ENCODE data around the gene CAMK2G. TPM values are rescaled to one million over a fixed set of nuclear protein-coding genes. Genes with fewer than 3 reads are reported as not detected.
"Not testable (repeated sequence)": the region's sequence is repeated elsewhere in the genome, so short reads cannot be mapped to it uniquely, and the experiment has no call there.

CAMK2G gene
- 100 to 1,000 TPM; 153 to 221 (median 209) TPM for total RNA-seq
- 10 to 100 TPM; 14.4 to 34.8 (median 17.6) TPM for polyA plus RNA-seq

DNA sequence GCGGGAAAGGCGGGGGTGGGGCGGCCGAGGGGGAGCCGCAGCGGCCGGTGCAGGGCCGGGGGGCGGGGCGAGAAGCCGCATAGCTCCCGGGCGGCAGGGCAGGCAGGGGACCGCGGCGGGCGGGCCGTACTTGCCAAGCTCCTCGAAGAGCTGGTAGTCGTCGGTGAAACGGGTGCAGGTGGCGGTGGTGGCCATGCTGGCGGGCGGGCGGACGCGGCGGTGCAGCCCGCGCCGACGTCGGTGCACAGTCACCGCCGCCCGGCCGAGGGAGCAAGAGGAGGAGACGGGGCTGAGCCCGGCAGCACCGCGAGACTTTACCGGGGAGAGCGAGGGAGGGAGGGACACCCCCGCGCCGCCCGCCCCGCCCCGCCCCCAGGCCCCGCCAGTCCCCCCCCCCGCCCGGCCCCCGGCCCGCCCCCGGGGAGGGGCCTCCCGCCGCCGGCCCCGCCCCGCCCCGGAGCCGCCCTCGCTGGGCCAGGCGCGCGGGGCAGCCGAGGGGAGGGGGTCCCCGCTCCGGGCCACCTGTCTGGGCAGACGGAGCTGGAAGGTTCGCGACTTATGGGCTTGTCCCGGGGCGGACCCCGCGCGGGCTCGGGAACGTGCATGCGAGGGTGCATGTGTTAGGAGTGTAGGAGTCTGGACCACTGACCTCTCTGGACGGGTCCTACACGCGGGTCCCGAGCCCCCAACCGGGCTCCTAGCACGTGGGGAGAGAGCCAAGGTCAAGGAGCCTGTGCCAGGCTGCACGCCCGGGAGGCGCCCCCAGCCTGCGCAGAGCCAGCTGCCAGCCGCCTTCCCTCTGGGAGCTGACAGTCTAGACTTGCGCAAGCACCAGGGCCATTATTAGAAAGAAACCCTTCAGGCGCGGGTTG lies at the start of gene CAMK2G:
Gene CAMK2G (minus strand): TSS at position 289 of the 872 bp plus-strand sequence. CDS start 94 bp downstream, at position 195.
- Histone ChIP-seq H3K27ac (peak within 1 kb of the TSS; percentile 84 to 94 (median 92)), H3K4me3 (peak within 1 kb of the TSS; percentile 89 to 99 (median 94)), H3K27me3 (no peaks in the 10 kb centered on the region), H3K36me3 (peaks cover 0 to 17% (median 0%) of the 10 kb centered on the region in 4 donors), H3K4me1 (peaks cover 0 to 63% (median 46%) of the 10 kb centered on the region in 4 donors), H3K9me3 (no peaks in the 10 kb centered on the region)
- intact Hi-C loops (cut with DNase I) = no loop called here
- 1 to 2% methylated on average over 95 of the region's 95 CpGs for WGBS, 2 donors
- peak in 1 of 4 donors; percentile 2 for TF ChIP-seq EP300 (IDR thresholded peaks at IDR 0.05)
- no peak for TF ChIP-seq CTCF (IDR thresholded peaks at IDR 0.05)
- TF ChIP-seq POLR2AphosphoS5 (IDR thresholded peaks at IDR 0.05) = peak; percentile 71 to 93 (median 88)
- peak; percentile 27 to 44 for TF ChIP-seq POLR2A (IDR thresholded peaks at IDR 0.05)
- DNase-seq = peak; percentile 95

DNA sequence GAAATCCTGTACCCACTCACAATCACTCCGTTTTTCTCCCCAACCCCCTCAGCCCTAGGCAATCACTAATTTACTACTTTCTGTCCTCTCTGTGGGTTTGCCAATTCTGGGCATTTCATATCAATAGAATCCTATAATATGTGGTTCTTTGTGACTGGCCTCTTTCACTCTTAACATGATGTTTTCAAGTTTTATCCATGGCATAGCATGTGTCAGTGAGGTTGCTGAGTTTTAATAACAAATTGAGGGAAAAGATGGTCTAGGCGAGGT lies 48.4 kb upstream of the CAMK2G start:
- H3K4me1 ChIP-seq = peaks cover 0 to 6% (median 0%) of the 10 kb centered on the region in 4 donors
- intact Hi-C loops (cut with DNase I) = no loop called here
- no peaks in the 10 kb centered on the region for H3K9me3 ChIP-seq
- TF ChIP-seq POLR2AphosphoS5 (IDR thresholded peaks at IDR 0.05) (no peak), CTCF (IDR thresholded peaks at IDR 0.05) (no peak), EP300 (IDR thresholded peaks at IDR 0.05) (no peak), POLR2A (IDR thresholded peaks at IDR 0.05) (no peak)
- H3K27ac ChIP-seq = no peak overlapping the region
- H3K4me3 ChIP-seq = no peak overlapping the region
- no peaks in the 10 kb centered on the region for H3K27me3 ChIP-seq
- 86 to 91% methylated on average over 2 of the region's 2 CpGs for WGBS, 2 donors
- no peak for DNase-seq
- no peaks in the 10 kb centered on the region for H3K36me3 ChIP-seq

- Histone ChIP-seq H3K4me3 (no peak overlapping the region), H3K36me3 (no peaks in the 10 kb centered on the region), H3K27me3 (no peaks in the 10 kb centered on the region), H3K9me3 (no peaks in the 10 kb centered on the region), H3K4me1 (peaks cover 0 to 6% (median 0%) of the 10 kb centered on the region in 4 donors), H3K27ac (no peak overlapping the region)
- 78 to 85% methylated on average over 6 of the region's 6 CpGs for WGBS, 2 donors
- TF ChIP-seq CTCF (IDR thresholded peaks at IDR 0.05) (no peak), POLR2A (IDR thresholded peaks at IDR 0.05) (no peak), EP300 (IDR thresholded peaks at IDR 0.05) (no peak), POLR2AphosphoS5 (IDR thresholded peaks at IDR 0.05) (no peak)
- intact Hi-C loops (cut with DNase I) = no loop called here
- no peak for DNase-seq
These were observed 47.9 kb upstream of the CAMK2G start for GRCh38 chr10:73922007-73922863.

GRCh38 chr10:73920089-73920488 lies 45.7 kb upstream of the CAMK2G start:
- Histone ChIP-seq H3K9me3 (no peaks in the 10 kb centered on the region), H3K4me3 (no peak overlapping the region), H3K4me1 (peaks cover 0 to 6% (median 0%) of the 10 kb centered on the region in 4 donors), H3K36me3 (no peaks in the 10 kb centered on the region), H3K27ac (peak overlapping the region; percentile 54 to 71 (median 58)), H3K27me3 (no peaks in the 10 kb centered on the region)
- TF ChIP-seq POLR2AphosphoS5 (IDR thresholded peaks at IDR 0.05) (no peak), POLR2A (IDR thresholded peaks at IDR 0.05) (no peak), EP300 (IDR thresholded peaks at IDR 0.05) (no peak), CTCF (IDR thresholded peaks at IDR 0.05) (no peak)
- intact Hi-C loops (cut with DNase I) = no loop called here
- DNase-seq = peak; percentile 83
- 34 to 77% methylated on average over 4 of the region's 4 CpGs for whole genome bisulfite sequencing, 2 donors

DNA sequence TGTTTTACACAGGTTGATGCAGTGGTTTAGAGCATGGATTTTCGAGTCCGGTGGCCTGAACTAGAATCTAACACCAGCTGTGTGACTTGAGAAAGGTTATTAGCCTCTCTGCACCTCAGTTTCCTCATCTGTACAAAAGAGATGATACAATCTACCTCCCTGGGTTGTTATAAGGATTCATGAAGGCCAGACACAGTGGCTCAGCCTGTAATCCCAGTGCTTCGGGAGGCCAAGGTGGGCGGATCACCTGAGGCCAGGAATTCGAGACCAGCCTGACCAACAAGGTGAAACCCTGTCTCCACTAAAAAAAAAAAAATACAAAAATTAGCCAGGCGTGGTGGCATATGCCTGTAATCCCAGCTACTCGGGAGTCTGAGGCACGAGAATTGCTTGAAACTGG lies 45.1 kb upstream of the CAMK2G start:
- H3K9me3 ChIP-seq; H3K27me3 ChIP-seq; H3K36me3 ChIP-seq; H3K4me1 ChIP-seq; H3K4me3 ChIP-seq; DNase-seq; intact Hi-C loops (cut with DNase I): not testable (repeated sequence)
- 91% methylated on average over 8 of the region's 8 CpGs for WGBS, 2 donors
- peak overlapping the region; percentile 54 to 71 (median 58) for H3K27ac ChIP-seq
